Measurements from ENCODE around the gene TCERG1L.

DNA sequence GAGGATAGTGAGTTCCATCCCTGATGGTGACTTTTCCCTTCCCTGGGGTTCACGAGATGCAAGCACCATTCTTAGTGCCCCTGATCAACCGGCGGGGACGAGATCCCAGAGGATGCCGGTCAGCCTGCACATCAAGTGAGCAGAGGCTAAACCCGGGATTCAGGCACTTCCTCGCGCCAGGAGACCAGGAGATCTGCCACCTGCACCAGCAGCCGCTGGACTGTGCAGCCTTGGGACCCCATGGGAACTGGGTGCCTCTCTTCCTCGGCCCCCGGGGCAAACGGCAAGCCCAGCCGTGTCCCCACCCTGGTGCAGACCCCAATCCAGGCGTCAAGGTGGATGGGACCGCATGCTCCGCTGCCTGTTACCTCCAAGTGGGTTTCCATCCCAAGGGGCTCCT is 88.5 kb downstream of the TCERG1L start:
- TF ChIP-seq, protein P1, sequence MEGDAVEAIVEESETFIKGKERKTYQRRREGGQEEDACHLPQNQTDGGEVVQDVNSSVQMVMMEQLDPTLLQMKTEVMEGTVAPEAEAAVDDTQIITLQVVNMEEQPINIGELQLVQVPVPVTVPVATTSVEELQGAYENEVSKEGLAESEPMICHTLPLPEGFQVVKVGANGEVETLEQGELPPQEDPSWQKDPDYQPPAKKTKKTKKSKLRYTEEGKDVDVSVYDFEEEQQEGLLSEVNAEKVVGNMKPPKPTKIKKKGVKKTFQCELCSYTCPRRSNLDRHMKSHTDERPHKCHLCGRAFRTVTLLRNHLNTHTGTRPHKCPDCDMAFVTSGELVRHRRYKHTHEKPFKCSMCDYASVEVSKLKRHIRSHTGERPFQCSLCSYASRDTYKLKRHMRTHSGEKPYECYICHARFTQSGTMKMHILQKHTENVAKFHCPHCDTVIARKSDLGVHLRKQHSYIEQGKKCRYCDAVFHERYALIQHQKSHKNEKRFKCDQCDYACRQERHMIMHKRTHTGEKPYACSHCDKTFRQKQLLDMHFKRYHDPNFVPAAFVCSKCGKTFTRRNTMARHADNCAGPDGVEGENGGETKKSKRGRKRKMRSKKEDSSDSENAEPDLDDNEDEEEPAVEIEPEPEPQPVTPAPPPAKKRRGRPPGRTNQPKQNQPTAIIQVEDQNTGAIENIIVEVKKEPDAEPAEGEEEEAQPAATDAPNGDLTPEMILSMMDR (conservative IDR thresholded peaks at IDR 0.05; ENCODE audit: low read length): no peak
- TF ChIP-seq EZH2phosphoT487 (IDR thresholded peaks at IDR 0.05; ENCODE audit: borderline replicate concordance): no peak
